GM19035 (cell line): ENCODE measurements around the gene SLC9A7.

Source experiments
- ATAC-seq: cut with Tn5 transposase; IDR thresholded peaks from one replicate; pipeline ENCODE4 v1.9.1; 2021; ENCODE audit not compliant: unreplicated experiment

The SLC9A7 gene

GRCh38 chrX:46653482-46653881, 105.4 kb downstream of the SLC9A7 start:
- ATAC-seq, result no peak

GRCh38 chrX:46649421-46650260, 109.3 kb downstream of the SLC9A7 start:
- no peak for ATAC-seq

GRCh38 chrX:46648660-46649059, 110.3 kb downstream of the SLC9A7 start:
- no peak for ATAC-seq

- ATAC-seq, result no peak
Measured at GRCh38 chrX:46647251-46647650, 111.7 kb downstream of the SLC9A7 start.

- ATAC-seq, result no peak
Measured at GRCh38 chrX:46645614-46646013, 113.3 kb downstream of the SLC9A7 start.

GRCh38 chrX:46643636-46644035, 115.3 kb downstream of the SLC9A7 start:
- no peak for ATAC-seq

GRCh38 chrX:46642145-46642544, 116.8 kb downstream of the SLC9A7 start:
- no peak for ATAC-seq

GRCh38 chrX:46637938-46638337, 121.0 kb downstream of the SLC9A7 start:
- ATAC-seq, result peak; percentile 59

- ATAC-seq, result no peak
Measured at GRCh38 chrX:46636223-46636622, 122.7 kb downstream of the SLC9A7 start.

- ATAC-seq, result no peak
Measured at GRCh38 chrX:46635186-46635585, 123.7 kb downstream of the SLC9A7 start.

- ATAC-seq, result no peak
Measured at GRCh38 chrX:46634577-46634976, 124.3 kb downstream of the SLC9A7 start.

- ATAC-seq, result no peak
Measured at GRCh38 chrX:46630141-46630540, 128.8 kb downstream of the SLC9A7 start.

GRCh38 chrX:46628460-46629371, 130.2 kb downstream of the SLC9A7 start:
- ATAC-seq, result peak; percentile 84

GRCh38 chrX:46627711-46628419, 131.1 kb downstream of the SLC9A7 start:
- peak; percentile 27 for ATAC-seq

GRCh38 chrX:46627062-46627461, 131.9 kb downstream of the SLC9A7 start:
- ATAC-seq, result no peak

GRCh38 chrX:46626566-46626965, 132.4 kb downstream of the SLC9A7 start:
- ATAC-seq, result no peak

GRCh38 chrX:46624090-46624786, 134.7 kb downstream of the SLC9A7 start:
- no peak for ATAC-seq

GRCh38 chrX:46621572-46621971, 137.3 kb downstream of the SLC9A7 start:
- no peak for ATAC-seq

- ATAC-seq, result no peak
Measured at GRCh38 chrX:46620505-46620904, 138.4 kb downstream of the SLC9A7 start.

- no peak for ATAC-seq
Measured at GRCh38 chrX:46618947-46619346, 140.0 kb downstream of the SLC9A7 start.

GRCh38 chrX:46617906-46618305, 141.0 kb downstream of the SLC9A7 start:
- ATAC-seq, result no peak
